Endothelial cell of umbilical vein (primary cell): ENCODE data around the gene TAS1R2. TPM values are rescaled to one million over a fixed set of nuclear protein-coding genes. Genes with fewer than 3 reads are reported as not detected.
A peak's percentile ranks its signal among the peaks of the same experiment; 100 is the strongest.

Source experiments
- BruUV-seq: library from RNA; stranded (reverse); fragments of 400-500 nt; replicated peaks from 2 replicates; lab custom pipeline; 2021; lab: Mats Ljungman, UMichigan
- CTCF ChIA-PET: fragments of 300-600, 350-600 bp; sonication (Branson Sonifier 250); formaldehyde crosslinking; loops from one replicate; lab custom pipeline; 2021; ENCODE audit warnings: antibody characterized with exemption, inconsistent platforms; lab: Charles Lee
- POLR2A ChIA-PET: fragments of 300-600, 350-600 bp; sonication (Branson Sonifier 250); formaldehyde crosslinking; loops from one replicate; lab custom pipeline; 2021; ENCODE audit warnings: antibody characterized with exemption, inconsistent platforms; lab: Charles Lee
- DNase-seq: peaks from one replicate; pipeline ENCODE4 v3.0.0-alpha.2; 2011; ENCODE audit warnings: low read depth, low spot score
- FAIRE-seq: peaks from 2 replicates; lab custom pipeline; 2011; peaks lifted over from hg19 to GRCh38; lab: Jason Lieb, UNC
- H2AFZ ChIP-seq: 2 replicates; pipeline ENCODE4 v1.6.0; 2012; ENCODE audit warnings: low read depth, low read length, control low read depth, inconsistent platforms
- H3K27ac ChIP-seq: 2 replicates; pipeline ENCODE4 v1.5.1; 2011; ENCODE audit warnings: low read depth, mild to moderate bottlenecking, control low read depth, low read length, moderate library complexity; ENCODE audit not compliant: insufficient read depth
- H3K27me3 ChIP-seq, 2 experiments: 2 replicates each; pipeline versions ENCODE4 v1.6.0 to v1.6.1; 2011; ENCODE audit warnings: low read length in 2 of 2, mixed read lengths in 1 of 2; ENCODE audit not compliant: control insufficient read depth in 2 of 2, insufficient read depth in 2 of 2
- H3K36me3 ChIP-seq, 2 experiments: 2 replicates in 1 of 2; 3 replicates in 1 of 2; pipeline ENCODE4 v1.5.1; 2011; ENCODE audit warnings: low read length in 2 of 2, mild to moderate bottlenecking in 1 of 2, moderate library complexity in 1 of 2; ENCODE audit not compliant: control insufficient read depth in 2 of 2, insufficient read depth in 2 of 2; ENCODE audit errors: extremely low read depth in 1 of 2
- H3K4me1 ChIP-seq: 3 replicates; pipeline ENCODE4 v1.5.1; 2011; ENCODE audit warnings: mild to moderate bottlenecking, low read length; ENCODE audit not compliant: control insufficient read depth, insufficient read depth; ENCODE audit errors: extremely low read depth
- H3K4me2 ChIP-seq: 2 replicates; pipeline ENCODE4 v1.6.1; 2011; ENCODE audit warnings: low read length, control low read depth, mixed read lengths; ENCODE audit not compliant: insufficient read depth
- H3K4me3 ChIP-seq, 3 experiments: fragments of 200-600 bp in 1 of 3; sonication (generic), shearing (Covaris generic) in 1 of 3; replicated peaks in 1 of 3; 2 replicates each; pipeline ENCODE4 v1.5.1; 2011 to 2016; ENCODE audit warnings: control low read depth in 3 of 3, low read length in 3 of 3, mild to moderate bottlenecking in 2 of 3, inconsistent platforms in 1 of 3, low read depth in 1 of 3, moderate library complexity in 1 of 3; ENCODE audit not compliant: insufficient read depth in 1 of 3
- H3K79me2 ChIP-seq: 2 replicates; pipeline ENCODE4 v1.6.0; 2012; ENCODE audit warnings: low read length, inconsistent platforms; ENCODE audit not compliant: control insufficient read depth, insufficient read depth
- H3K9ac ChIP-seq: replicated peaks from 2 replicates; pipeline ENCODE3; 2011; ENCODE audit warnings: low read length, control low read depth; ENCODE audit not compliant: insufficient read depth; ENCODE audit errors: extremely low read depth
- H3K9me1 ChIP-seq: replicated peaks from 3 replicates; pipeline ENCODE4 v1.6.0; 2011; ENCODE audit warnings: mild to moderate bottlenecking, low read length; ENCODE audit not compliant: control insufficient read depth, insufficient read depth; ENCODE audit errors: extremely low read depth
- H3K9me3 ChIP-seq: replicated peaks from 2 replicates; pipeline ENCODE4 v1.5.1; 2012; ENCODE audit warnings: low read length, inconsistent platforms; ENCODE audit not compliant: control insufficient read depth, insufficient read depth
- H4K20me1 ChIP-seq: replicated peaks from 2 replicates; pipeline ENCODE3; 2011; ENCODE audit warnings: mild to moderate bottlenecking, low read length; ENCODE audit not compliant: control insufficient read depth, insufficient read depth; ENCODE audit errors: extremely low read depth
- EZH2 ChIP-seq: IDR thresholded peaks from 2 replicates; pipeline ENCODE4 v1.6.1; 2012; ENCODE audit warnings: borderline replicate concordance, low read depth, mild to moderate bottlenecking, moderate library complexity, low read length, inconsistent platforms; ENCODE audit not compliant: severe bottlenecking
- FOS ChIP-seq: IDR thresholded peaks from 2 replicates; pipeline ENCODE4 v1.6.1; 2011; ENCODE audit warnings: mild to moderate bottlenecking, low read length, moderate library complexity, borderline replicate concordance; ENCODE audit not compliant: insufficient read depth
- GATA2 ChIP-seq: IDR thresholded peaks from 2 replicates; pipeline ENCODE4 v1.7.0; 2011; ENCODE audit warnings: low read depth, mild to moderate bottlenecking, moderate library complexity, mixed read lengths, low read length; ENCODE audit not compliant: insufficient read length, insufficient read depth
- JUN ChIP-seq: IDR thresholded peaks from 2 replicates; pipeline ENCODE4 v1.6.1; 2011; ENCODE audit warnings: borderline replicate concordance, low read depth; ENCODE audit not compliant: insufficient read length, insufficient read depth
- MYC ChIP-seq: IDR thresholded peaks from one replicate; pipeline ENCODE4 v1.6.1; 2011; ENCODE audit warnings: mild to moderate bottlenecking, low read depth, low read length
- POLR2A ChIP-seq: IDR thresholded peaks from 2 replicates; pipeline ENCODE4 v1.6.1; 2012; ENCODE audit warnings: low read depth, mild to moderate bottlenecking, control low read depth, low read length
- POLR2AphosphoS5 ChIP-seq: IDR thresholded peaks from 2 replicates; pipeline ENCODE4 v1.6.1; 2012; ENCODE audit warnings: low read depth, mild to moderate bottlenecking, control low read depth, low read length, moderate library complexity; ENCODE audit not compliant: insufficient read depth
- dilution Hi-C: fragments of 300-500 bp; cut with MboI; formaldehyde crosslinking; loops from one replicate; pipeline ENCODE4 v1.15.0; 2019; ENCODE audit warnings: low sequenced_read_pairs; ENCODE audit not compliant: extremely low pct_ligation_motif_present
- intact Hi-C: fragments of 100-400 bp; cut with micrococcal nuclease; formaldehyde crosslinking; loops from one replicate; pipeline ENCODE4 v1.10.0; 2022
- polyA plus RNA-seq, 4 experiments: library from polyadenylated mRNA; depleted of rRNA in 3 of 4; stranded (reverse) in 3 of 4; unstranded in 1 of 4; fragments of >200 nt; gene quantifications; 2 replicates each; pipeline versions ENCODE4 v1.2.1 to v1.2.3, GENCODE V29; 2011 to 2012; ENCODE audit warnings: missing spikeins in 1 of 4
- total RNA-seq: library from RNA; stranded (reverse); gene quantifications from 2 replicates; pipeline ENCODE4 v1.2.3, GENCODE V29; 2021
- TF ChIP-seq, protein P1 (sequence below): IDR thresholded peaks from 2 replicates; pipeline ENCODE4 v1.6.1; 2011; ENCODE audit not compliant: insufficient read depth, insufficient read length
- TF ChIP-seq, protein P2 (sequence below), 2 donors: IDR thresholded peaks; 1 replicate in 1 of 2; 2 replicates in 1 of 2; pipeline ENCODE4 v1.5.1; 2011; ENCODE audit warnings: low read length in 2 of 2, mild to moderate bottlenecking in 2 of 2, moderate library complexity in 2 of 2, control low read depth in 1 of 2, inconsistent platforms in 1 of 2, low read depth in 1 of 2; ENCODE audit not compliant: insufficient read depth in 1 of 2; ENCODE audit errors: extremely low read depth in 1 of 2

TAS1R2 gene
- total and polyA plus RNA-seq, 2 donors (not counting 3 experiments of a cell fraction or from before 2014, with no cell fraction given): not detected

DNA sequence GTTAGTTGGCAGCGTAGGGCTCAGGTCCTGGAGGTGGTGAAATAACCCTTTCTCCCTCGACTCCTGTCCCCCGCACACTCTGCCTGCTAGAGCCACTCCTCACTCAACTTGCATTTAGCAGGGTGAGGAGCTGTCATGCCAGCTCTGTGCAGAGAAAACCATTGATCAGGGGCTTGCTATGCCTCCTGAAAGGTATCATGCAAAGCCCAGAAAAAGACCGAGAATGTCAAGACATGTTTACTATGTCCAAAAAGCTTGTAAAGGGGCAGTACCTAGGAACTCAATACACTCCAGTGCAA is 24.9 kb upstream of the TAS1R2 start:
- H3K36me3 ChIP-seq: peaks cover 0 to 4% of the 10 kb centered on the region in 2 experiments
- no TSS peak for BruUV-seq
- no peak overlapping the region for H2AFZ ChIP-seq
- dilution Hi-C loops: no loop called here
- no peaks in the 10 kb centered on the region for H4K20me1 ChIP-seq
- DNase-seq: no peak
- intact Hi-C loops: loop anchor here (1.0 kb wide), 6 partner anchors 23 to 229 kb away; no protein-coding TSS in a partner anchor
- ChIA-PET POLR2A (interaction anchor here (0.6 kb wide), 1 partner anchor 224 kb away, joined by 3 read pairs; no protein-coding TSS in a partner anchor), CTCF (interaction anchor here (0.6 to 5.2 kb wide), 38 partner anchors 9 to 631 kb away, joined by 3 to 114 read pairs (median 6); partner anchors contain the start of gene ALDH4A1)
- H3K9ac ChIP-seq: no peak overlapping the region
- H3K9me1 ChIP-seq: no peaks in the 10 kb centered on the region
- no peaks in the 10 kb centered on the region for H3K79me2 ChIP-seq
- no peak overlapping the region for H3K4me2 ChIP-seq
- no peaks in the 10 kb centered on the region for H3K4me1 ChIP-seq
- H3K9me3 ChIP-seq: no peaks in the 10 kb centered on the region
- no peak for FAIRE-seq
- H3K27me3 ChIP-seq: no peaks in the 10 kb centered on the region
- TF ChIP-seq FOS (no peak), GATA2 (no peak), EZH2 (no peak)
- TF ChIP-seq, protein P1, sequence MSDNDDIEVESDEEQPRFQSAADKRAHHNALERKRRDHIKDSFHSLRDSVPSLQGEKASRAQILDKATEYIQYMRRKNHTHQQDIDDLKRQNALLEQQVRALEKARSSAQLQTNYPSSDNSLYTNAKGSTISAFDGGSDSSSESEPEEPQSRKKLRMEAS: no peak
- no peak overlapping the region for H3K4me3 ChIP-seq
- no peak overlapping the region for H3K27ac ChIP-seq

DNA sequence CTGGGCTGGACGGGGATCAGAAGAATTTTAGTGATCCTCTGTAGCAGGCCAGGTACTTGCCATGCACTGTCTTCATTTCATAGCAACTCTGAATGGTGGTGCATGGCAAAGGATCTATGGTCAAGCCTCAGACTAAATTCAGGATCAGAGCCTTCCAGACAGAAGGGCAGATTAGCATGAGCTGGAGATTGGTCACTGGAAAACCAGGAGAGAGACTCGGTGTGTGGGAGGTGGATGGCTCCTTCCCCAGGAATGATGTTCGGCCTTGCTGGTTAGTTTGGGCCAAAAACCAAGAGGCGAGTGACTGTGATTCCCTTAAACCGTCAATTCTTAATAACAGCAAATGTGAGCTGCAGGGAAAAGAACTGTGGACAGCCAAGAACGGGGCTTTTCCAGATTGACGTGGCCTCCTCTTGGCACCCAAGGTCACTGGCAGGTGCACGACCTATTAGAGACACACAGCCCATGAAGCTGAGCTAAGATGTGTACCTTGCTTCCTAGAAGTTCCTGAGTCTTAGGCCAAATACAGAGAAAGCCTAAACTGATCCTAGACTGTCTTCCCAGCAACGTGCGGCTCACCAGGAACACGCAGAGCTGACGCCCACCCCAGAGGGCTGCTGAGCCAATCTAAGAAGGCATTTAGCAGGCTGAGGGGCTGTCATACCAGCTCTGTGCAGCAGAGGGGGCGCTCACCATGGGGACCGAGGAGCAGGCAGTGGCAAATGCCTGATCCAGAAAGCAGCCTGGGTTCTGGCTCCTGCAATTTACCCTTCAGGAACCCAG is 24.4 kb upstream of the TAS1R2 start:
- TF ChIP-seq, protein P2, sequence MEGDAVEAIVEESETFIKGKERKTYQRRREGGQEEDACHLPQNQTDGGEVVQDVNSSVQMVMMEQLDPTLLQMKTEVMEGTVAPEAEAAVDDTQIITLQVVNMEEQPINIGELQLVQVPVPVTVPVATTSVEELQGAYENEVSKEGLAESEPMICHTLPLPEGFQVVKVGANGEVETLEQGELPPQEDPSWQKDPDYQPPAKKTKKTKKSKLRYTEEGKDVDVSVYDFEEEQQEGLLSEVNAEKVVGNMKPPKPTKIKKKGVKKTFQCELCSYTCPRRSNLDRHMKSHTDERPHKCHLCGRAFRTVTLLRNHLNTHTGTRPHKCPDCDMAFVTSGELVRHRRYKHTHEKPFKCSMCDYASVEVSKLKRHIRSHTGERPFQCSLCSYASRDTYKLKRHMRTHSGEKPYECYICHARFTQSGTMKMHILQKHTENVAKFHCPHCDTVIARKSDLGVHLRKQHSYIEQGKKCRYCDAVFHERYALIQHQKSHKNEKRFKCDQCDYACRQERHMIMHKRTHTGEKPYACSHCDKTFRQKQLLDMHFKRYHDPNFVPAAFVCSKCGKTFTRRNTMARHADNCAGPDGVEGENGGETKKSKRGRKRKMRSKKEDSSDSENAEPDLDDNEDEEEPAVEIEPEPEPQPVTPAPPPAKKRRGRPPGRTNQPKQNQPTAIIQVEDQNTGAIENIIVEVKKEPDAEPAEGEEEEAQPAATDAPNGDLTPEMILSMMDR (IDR thresholded peaks at IDR 0.05; ENCODE audit: extremely low read depth in 1 of 2, insufficient read depth in 1 of 2, low read depth in 1 of 2, low read length in 2 of 2): peak; percentile 81 to 95
- TF ChIP-seq JUN (no peak), POLR2AphosphoS5 (no peak), GATA2 (no peak), POLR2A (no peak), EZH2 (no peak), FOS (no peak), MYC (no peak)
- TF ChIP-seq, protein P1: no peak
- Histone ChIP-seq H3K4me2 (no peak overlapping the region), H3K27me3 (no peaks in the 10 kb centered on the region), H3K9me1 (no peaks in the 10 kb centered on the region), H3K9me3 (no peaks in the 10 kb centered on the region), H3K27ac (no peak overlapping the region), H3K4me3 (no peak overlapping the region), H3K36me3 (peaks cover 0 to 4% of the 10 kb centered on the region in 2 experiments), H3K4me1 (no peaks in the 10 kb centered on the region), H3K9ac (no peak overlapping the region), H3K79me2 (no peaks in the 10 kb centered on the region), H2AFZ (no peak overlapping the region), H4K20me1 (no peaks in the 10 kb centered on the region)
- CTCF ChIA-PET: interaction anchor here (0.6 to 5.2 kb wide), 39 partner anchors 8 to 286 kb away, joined by 3 to 114 read pairs (median 6); partner anchors contain the start of gene ALDH4A1
- dilution Hi-C loops: no loop called here
- intact Hi-C loops: loop anchor here (1.0 kb wide), 6 partner anchors 23 to 229 kb away; no protein-coding TSS in a partner anchor
- FAIRE-seq: peak; percentile 88
- DNase-seq: peak; percentile 78
- BruUV-seq: no TSS peak
- POLR2A ChIA-PET: interaction anchor here (0.6 kb wide), 1 partner anchor 225 kb away, joined by 3 read pairs; no protein-coding TSS in a partner anchor
